Midbrain (tissue), 1 donor: ENCODE measurements around the gene RELL1.
A peak's percentile ranks its signal among the peaks of the same experiment; 100 is the strongest.

Source experiments
- DNase-seq: peaks from one replicate; lab custom pipeline; 2025; lab: John Stamatoyannopoulos, UW

RELL1 gene

GRCh38 chr4:37686373-37687193, at the start of gene RELL1:
Gene RELL1 (minus strand): TSS chr4:37686376. CDS start chr4:37686287, 89 bp downstream.
- peak; percentile 100 for DNase-seq

- DNase-seq = peak; percentile 2
Measured at GRCh38 chr4:37735578-37735977, 49.4 kb upstream of the RELL1 start.

- no peak for DNase-seq
Measured at GRCh38 chr4:37734989-37735388, 48.8 kb upstream of the RELL1 start.

- DNase-seq = no peak
Measured at GRCh38 chr4:37733240-37733867, 47.2 kb upstream of the RELL1 start.

- DNase-seq = no peak
Measured at GRCh38 chr4:37732526-37733186, 46.5 kb upstream of the RELL1 start.

GRCh38 chr4:37729649-37730004, 43.5 kb upstream of the RELL1 start:
- DNase-seq = no peak

- no peak for DNase-seq
Measured at GRCh38 chr4:37728064-37728463, 41.9 kb upstream of the RELL1 start.

GRCh38 chr4:37727635-37728034, 41.5 kb upstream of the RELL1 start:
- DNase-seq = no peak

- peak; percentile 1 for DNase-seq
Measured at GRCh38 chr4:37726666-37727065, 40.5 kb upstream of the RELL1 start.

GRCh38 chr4:37725718-37726117, 39.5 kb upstream of the RELL1 start:
- DNase-seq = no peak

GRCh38 chr4:37723067-37723466, 36.9 kb upstream of the RELL1 start:
- no peak for DNase-seq

GRCh38 chr4:37721995-37722638, 35.9 kb upstream of the RELL1 start:
- DNase-seq = no peak

GRCh38 chr4:37719021-37719420, 32.8 kb upstream of the RELL1 start:
- DNase-seq = no peak

GRCh38 chr4:37717576-37717975, 31.4 kb upstream of the RELL1 start:
- DNase-seq = no peak

GRCh38 chr4:37715889-37716402, 29.8 kb upstream of the RELL1 start:
- no peak for DNase-seq

GRCh38 chr4:37710491-37710890, 24.3 kb upstream of the RELL1 start:
- DNase-seq = no peak

GRCh38 chr4:37706032-37706431, 19.9 kb upstream of the RELL1 start:
- no peak for DNase-seq

- DNase-seq = no peak
Measured at GRCh38 chr4:37705571-37705970, 19.4 kb upstream of the RELL1 start.

GRCh38 chr4:37699868-37700481, 13.8 kb upstream of the RELL1 start:
- DNase-seq = no peak

GRCh38 chr4:37697566-37697965, 11.4 kb upstream of the RELL1 start:
- DNase-seq = no peak

- DNase-seq = no peak
Measured at GRCh38 chr4:37693450-37694190, 7.4 kb upstream of the RELL1 start.
